ENCODE results near the gene SNX8.

GRCh38 chr7:2260820-2261219 lies 53.4 kb downstream of the SNX8 start:
- no peak for TF ChIP-seq CTCF (IDR thresholded peaks at IDR 0.05)
- TF ChIP-seq, protein P1, sequence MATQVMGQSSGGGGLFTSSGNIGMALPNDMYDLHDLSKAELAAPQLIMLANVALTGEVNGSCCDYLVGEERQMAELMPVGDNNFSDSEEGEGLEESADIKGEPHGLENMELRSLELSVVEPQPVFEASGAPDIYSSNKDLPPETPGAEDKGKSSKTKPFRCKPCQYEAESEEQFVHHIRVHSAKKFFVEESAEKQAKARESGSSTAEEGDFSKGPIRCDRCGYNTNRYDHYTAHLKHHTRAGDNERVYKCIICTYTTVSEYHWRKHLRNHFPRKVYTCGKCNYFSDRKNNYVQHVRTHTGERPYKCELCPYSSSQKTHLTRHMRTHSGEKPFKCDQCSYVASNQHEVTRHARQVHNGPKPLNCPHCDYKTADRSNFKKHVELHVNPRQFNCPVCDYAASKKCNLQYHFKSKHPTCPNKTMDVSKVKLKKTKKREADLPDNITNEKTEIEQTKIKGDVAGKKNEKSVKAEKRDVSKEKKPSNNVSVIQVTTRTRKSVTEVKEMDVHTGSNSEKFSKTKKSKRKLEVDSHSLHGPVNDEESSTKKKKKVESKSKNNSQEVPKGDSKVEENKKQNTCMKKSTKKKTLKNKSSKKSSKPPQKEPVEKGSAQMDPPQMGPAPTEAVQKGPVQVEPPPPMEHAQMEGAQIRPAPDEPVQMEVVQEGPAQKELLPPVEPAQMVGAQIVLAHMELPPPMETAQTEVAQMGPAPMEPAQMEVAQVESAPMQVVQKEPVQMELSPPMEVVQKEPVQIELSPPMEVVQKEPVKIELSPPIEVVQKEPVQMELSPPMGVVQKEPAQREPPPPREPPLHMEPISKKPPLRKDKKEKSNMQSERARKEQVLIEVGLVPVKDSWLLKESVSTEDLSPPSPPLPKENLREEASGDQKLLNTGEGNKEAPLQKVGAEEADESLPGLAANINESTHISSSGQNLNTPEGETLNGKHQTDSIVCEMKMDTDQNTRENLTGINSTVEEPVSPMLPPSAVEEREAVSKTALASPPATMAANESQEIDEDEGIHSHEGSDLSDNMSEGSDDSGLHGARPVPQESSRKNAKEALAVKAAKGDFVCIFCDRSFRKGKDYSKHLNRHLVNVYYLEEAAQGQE (IDR thresholded peaks at IDR 0.05; ENCODE audit: insufficient read depth in 1 of 2, low read depth in 2 of 2, low read length in 1 of 2): no peak
- TF ChIP-seq POLR2AphosphoS5 (IDR thresholded peaks at IDR 0.05; ENCODE audit: low read depth, low read length): no peak
- no peak for TF ChIP-seq TCF7L2 (IDR thresholded peaks at IDR 0.05; ENCODE audit: low read depth, low read length)
